RCC 7860 (cell line): ENCODE measurements around the gene LITAF.

Experiments used
- DNase-seq: peaks from one replicate; pipeline ENCODE4 v3.0.0-alpha.2; 2015; ENCODE audit warnings: low spot score
- FAIRE-seq: peaks from 2 replicates; lab custom pipeline; 2012; peaks lifted over from hg19 to GRCh38; lab: Jason Lieb, UNC

The LITAF gene

DNA sequence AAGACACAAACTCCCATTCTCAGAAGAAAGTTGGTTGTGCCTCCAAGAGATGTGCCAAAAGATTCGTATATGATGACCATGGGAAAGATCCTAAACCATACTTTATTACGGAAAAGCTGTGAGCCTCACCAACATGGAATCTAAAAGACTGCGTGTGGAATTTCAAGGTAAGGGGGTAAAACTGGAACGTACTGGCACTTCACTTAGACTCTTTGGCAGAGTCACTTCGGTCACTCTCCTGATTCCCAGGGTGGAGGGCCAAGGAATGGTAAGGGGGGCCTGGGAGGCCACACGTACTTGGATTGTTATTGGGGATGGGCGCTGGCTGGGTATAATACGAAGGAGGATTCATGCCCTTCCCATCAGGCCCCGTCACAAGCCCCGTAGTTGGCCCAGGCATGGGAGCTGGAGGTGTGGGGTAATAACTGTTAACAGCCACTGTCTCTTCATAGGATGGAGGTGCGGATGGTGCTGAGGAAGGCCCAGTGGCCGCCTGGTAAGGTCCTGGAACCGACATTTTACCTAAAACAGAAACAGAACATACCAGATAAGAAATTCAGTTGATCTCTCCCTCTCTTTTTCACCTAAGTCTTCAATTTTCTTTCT lies 30.4 kb downstream of the LITAF start:
- FAIRE-seq (no peak), DNase-seq (no peak)

DNA sequence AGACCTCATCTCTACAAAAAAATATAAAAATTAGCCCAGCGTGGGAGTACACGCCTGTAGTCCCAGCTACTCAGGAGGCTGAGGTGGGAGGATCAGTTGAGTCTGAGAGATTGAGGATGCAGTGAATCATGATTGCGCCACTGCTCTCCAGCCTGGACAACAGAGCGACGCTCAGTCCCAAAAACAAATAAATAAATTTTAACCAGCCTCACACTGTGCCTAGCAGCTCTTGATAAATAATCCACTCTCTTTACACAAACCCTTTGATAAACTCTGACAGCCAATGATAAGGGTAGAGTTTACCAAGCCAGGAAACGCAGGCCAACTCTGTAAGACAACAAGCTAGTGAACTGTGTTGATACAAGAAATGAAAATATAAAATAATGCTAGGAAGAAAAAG lies 32.7 kb downstream of the LITAF start:
- DNase-seq (no peak), FAIRE-seq (no peak)

GRCh38 chr16:11553371-11553770 lies 33.3 kb downstream of the LITAF start:
- no peak for DNase-seq
- FAIRE-seq = no peak

DNA sequence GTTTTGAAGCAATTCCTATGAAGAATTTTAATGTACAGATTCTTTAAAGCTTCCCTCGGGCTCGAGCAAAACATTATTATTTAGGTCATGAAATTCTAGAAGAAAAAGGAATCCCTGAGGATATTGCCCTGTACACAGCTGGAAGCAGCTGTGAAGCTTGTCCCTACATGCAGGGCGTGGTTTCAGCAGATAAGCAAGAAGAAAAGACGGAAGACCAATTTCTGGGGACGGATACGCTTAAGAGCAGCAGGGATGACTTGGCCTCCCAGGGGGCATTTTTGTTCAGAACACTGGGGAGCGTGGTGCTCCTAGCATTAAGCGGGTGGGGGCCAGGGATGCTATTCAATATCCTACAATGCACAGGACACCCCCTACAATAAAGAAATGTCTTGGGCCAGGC lies 34.3 kb downstream of the LITAF start:
- DNase-seq (no peak), FAIRE-seq (no peak)

- no peak for FAIRE-seq
- DNase-seq = no peak
These were observed 34.9 kb downstream of the LITAF start for GRCh38 chr16:11551842-11552241.

DNA sequence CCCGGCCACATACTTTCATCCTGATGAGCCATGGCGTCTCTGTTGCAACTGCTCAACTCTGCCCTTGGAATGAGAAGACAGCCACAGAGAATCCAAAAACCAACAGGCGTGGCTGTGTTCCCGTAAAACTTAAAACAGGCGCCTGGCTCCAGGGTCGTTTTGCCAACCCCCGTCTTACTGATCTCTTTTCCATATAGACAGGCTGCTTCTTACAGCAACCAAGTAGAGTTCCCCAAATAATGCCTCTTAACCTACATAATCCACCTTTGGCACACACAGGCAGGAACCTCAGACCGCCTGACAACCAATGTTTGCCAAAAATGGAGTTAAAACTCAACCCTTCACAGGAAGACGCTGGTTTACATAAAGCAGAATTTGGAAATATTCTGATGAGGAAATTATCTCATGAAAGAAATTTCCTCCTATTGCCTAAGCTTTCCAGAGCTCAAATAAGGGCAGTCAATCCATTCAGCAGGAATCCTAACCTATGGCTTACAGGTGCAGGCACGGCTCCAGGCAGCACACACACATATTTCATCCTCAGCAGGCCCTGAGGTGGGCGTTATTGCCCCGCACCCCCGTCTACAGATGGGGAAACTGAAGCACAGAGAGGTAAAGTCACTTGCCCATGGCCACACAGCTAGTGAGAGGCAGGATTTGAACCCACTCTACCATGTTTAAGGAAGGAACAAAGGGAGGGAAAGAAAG lies 35.8 kb downstream of the LITAF start:
- FAIRE-seq (no peak), DNase-seq (no peak)

GRCh38 chr16:11547118-11547916 lies 39.4 kb downstream of the LITAF start:
- DNase-seq (no peak), FAIRE-seq (no peak)

- FAIRE-seq = no peak
- no peak for DNase-seq
These were observed 40.1 kb downstream of the LITAF start for GRCh38 chr16:11546608-11547061.

GRCh38 chr16:11543661-11544393 lies 42.9 kb downstream of the LITAF start:
- no peak for DNase-seq
- FAIRE-seq = no peak

DNA sequence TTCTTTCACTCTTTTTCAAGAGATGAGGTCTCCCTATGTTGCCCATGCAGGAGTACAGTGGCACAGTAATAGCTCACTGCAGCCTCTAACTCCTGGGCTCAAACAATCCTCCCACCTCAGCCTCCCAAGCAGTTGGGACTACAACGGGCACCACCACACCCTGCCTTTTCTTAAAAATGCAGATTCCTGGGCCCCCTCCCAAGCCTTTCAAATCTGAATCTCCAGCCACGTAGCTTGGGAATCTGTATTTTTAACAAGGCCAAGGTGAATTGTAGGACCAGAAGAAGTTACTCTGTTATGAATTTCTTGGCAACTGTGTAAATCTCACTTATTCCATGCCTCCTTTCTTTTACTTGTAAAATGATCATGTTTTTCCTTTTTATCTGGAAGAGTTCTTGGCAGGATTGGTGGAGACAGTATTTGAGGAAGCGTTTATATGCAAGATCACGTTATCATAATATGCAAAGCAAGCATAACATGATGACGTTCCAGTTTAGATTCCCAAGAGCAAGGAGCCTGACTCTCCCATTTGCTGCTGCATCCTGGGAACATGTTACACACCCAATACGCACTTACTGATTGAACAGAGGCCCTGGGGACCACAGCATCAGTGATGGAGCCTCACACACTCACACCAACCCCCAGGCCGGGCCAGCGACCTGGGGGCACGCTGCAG lies 44.5 kb downstream of the LITAF start:
- FAIRE-seq (no peak), DNase-seq (no peak)

DNA sequence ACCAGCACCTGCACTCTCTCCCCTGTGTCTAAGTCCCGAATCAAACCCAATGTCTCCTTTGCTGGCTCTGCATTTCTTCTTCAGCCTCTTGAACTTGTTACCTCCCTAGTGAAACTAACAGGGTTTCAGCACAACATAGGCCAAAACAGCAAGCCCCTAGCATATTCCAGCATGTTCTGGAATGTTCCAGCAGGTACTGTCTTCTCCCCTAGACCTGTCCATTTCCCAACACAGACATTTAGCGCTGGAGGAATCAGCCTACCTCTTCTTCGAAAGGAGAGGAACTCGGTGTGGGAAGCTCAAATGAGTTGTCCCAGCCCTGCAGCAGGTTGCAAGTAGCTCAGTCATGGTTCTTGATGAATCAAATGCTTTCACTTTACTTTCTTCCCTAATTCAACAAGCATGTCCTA lies 47.1 kb downstream of the LITAF start:
- DNase-seq (no peak), FAIRE-seq (no peak)

DNA sequence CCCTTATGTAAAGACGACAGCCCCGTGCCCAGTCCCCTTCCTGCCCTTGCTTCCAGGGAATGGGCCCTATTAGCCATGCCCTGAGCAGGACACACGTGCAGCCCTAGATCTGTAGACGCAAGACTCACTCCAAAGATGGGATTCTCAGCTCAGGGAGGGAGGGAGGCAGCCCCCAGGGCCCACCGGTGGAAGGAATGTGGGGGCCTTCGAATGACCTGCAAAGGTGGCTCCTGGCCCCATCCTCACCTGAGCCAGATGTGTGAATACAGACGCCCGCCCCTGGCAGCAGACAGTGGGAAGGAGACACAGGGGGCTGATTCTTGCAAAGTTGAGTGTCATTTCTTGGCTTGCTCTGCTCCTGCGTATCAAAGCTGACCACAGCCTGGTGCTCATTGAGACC lies 47.8 kb downstream of the LITAF start:
- FAIRE-seq = no peak

GRCh38 chr16:11536104-11536866 lies 50.4 kb downstream of the LITAF start:
- FAIRE-seq = no peak

More for the DNA sequence above, 47.8 kb downstream of the LITAF start:
- DNase-seq = no peak

GRCh38 chr16:11535494-11535893 lies 51.2 kb downstream of the LITAF start:
- no peak for DNase-seq
- FAIRE-seq = no peak

More at GRCh38 chr16:11536104-11536866, 50.4 kb downstream of the LITAF start:
- DNase-seq = no peak

GRCh38 chr16:11534262-11534661 lies 52.5 kb downstream of the LITAF start:
- DNase-seq (no peak), FAIRE-seq (no peak)

GRCh38 chr16:11533588-11533987 lies 53.1 kb downstream of the LITAF start:
- FAIRE-seq = no peak
- no peak for DNase-seq

GRCh38 chr16:11530171-11530940 lies 56.4 kb downstream of the LITAF start:
- DNase-seq (no peak), FAIRE-seq (no peak)

DNA sequence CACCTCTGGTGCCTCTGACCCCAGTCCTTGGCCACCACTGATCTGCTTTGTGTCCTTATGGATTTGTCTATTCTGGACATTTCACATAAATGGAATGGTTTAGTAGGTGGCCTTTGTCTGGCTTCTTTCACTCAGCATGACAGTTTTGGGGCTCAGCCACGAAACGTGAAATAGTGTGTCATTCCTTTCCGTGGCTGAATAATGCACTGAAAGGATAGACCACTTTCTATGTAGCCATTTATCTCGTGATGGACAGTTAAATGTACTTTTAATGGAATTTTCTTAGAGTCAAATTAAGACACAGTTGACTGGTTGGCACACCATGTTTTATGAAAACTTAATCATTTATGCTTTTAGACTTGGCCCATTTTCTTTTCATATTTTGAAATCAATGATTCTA lies 57.4 kb downstream of the LITAF start:
- FAIRE-seq = no peak
- no peak for DNase-seq

DNA sequence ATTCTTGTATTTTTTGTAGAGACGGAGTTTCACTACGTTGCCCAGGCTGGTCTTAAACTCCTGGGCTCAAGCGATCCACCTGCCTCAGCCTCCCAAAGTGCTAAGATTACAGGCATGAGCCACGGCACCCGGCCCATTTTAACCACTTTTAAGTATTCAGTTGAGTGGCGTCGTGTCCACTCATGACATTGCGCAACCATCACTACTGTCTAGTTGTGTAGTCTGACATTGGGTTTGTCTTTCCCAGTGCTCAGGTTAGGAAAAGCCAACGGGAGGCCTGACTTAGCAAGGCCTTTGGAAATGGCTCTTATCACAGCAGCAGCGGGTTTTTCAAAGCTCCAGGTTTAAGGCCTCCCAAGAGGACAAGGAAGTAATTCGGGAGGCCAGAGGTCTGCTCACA lies 58.7 kb downstream of the LITAF start:
- FAIRE-seq (no peak), DNase-seq (no peak)
